HepG2 (cell line): ENCODE measurements around the gene CAPN9. TPM values are rescaled to one million over a fixed set of nuclear protein-coding genes. Genes with fewer than 3 reads are reported as not detected.

Source experiments
- BRCA1 ChIP-seq: sonication (generic); formaldehyde crosslinking; IDR thresholded peaks from 2 replicates; pipeline ENCODE4 v1.4.0; 2020; ENCODE audit warnings: missing genetic modification reagents
- CCDC6 ChIP-seq: sonication (generic); formaldehyde crosslinking; IDR thresholded peaks from 2 replicates; pipeline ENCODE4 v1.8.1; 2022; ENCODE audit warnings: mild to moderate bottlenecking, missing genetic modification reagents, moderate library complexity
- CEBPB ChIP-seq: IDR thresholded peaks from 2 replicates; pipeline ENCODE4 v1.6.1; 2011; ENCODE audit warnings: low read depth, low read length, improper control_type of control experiment, borderline replicate concordance
- EZH2 ChIP-seq: conservative IDR thresholded peaks from 2 replicates; pipeline ENCODE4 v1.6.1; 2012; ENCODE audit warnings: mild to moderate bottlenecking, low read depth, low read length, moderate library complexity
- GMEB2 ChIP-seq: IDR thresholded peaks from 2 replicates; pipeline ENCODE4 v1.6.1; 2016; ENCODE audit warnings: missing biosample characterization, missing genetic modification reagents, low read depth
- HNF4G ChIP-seq, 2 experiments: sonication (generic) in 1 of 2; formaldehyde crosslinking in 1 of 2; IDR thresholded peaks; 2 replicates each; pipeline versions ENCODE4 v1.4.0 to v1.6.1; 2011 to 2020; ENCODE audit warnings: borderline replicate concordance in 2 of 2, low read depth in 2 of 2, mild to moderate bottlenecking in 2 of 2, low read length in 1 of 2, missing genetic modification reagents in 1 of 2, moderate library complexity in 1 of 2
- HNRNPH1 ChIP-seq: fragments of 200-400 bp; formaldehyde crosslinking; optimal IDR thresholded peaks from 2 replicates; pipeline ENCODE3; 2017; ENCODE audit warnings: mild to moderate bottlenecking, low read depth, low read length
- MED8 ChIP-seq: sonication (generic); formaldehyde crosslinking; IDR thresholded peaks from 2 replicates; pipeline ENCODE4 v1.8.1; 2023; ENCODE audit warnings: mild to moderate bottlenecking, missing genetic modification reagents; ENCODE audit not compliant: insufficient replicate concordance
- MTF1 ChIP-seq: sonication (generic); formaldehyde crosslinking; IDR thresholded peaks from 2 replicates; pipeline ENCODE4 v1.5.0; 2020; ENCODE audit warnings: missing genetic modification reagents
- NFE2L1 ChIP-seq: sonication (generic); formaldehyde crosslinking; IDR thresholded peaks from 2 replicates; pipeline ENCODE4 v1.4.0; 2020; ENCODE audit warnings: missing genetic modification reagents, mild to moderate bottlenecking, borderline replicate concordance
- NFYB ChIP-seq: sonication (generic); formaldehyde crosslinking; IDR thresholded peaks from 2 replicates; pipeline ENCODE4 v1.4.0; 2020; ENCODE audit warnings: missing genetic modification reagents
- SAFB2 ChIP-seq: sonication (generic); formaldehyde crosslinking; IDR thresholded peaks from 2 replicates; pipeline ENCODE4 v1.5.1; 2020; ENCODE audit warnings: missing genetic modification reagents, low read depth, mild to moderate bottlenecking, borderline replicate concordance
- ZNF12 ChIP-seq: sonication (generic); formaldehyde crosslinking; IDR thresholded peaks from 2 replicates; pipeline ENCODE4 v1.5.0; 2020; ENCODE audit warnings: missing genetic modification reagents
- ZNF205 ChIP-seq: IDR thresholded peaks from 2 replicates; pipeline ENCODE4 v1.6.1; 2018; ENCODE audit warnings: missing biosample characterization, missing genetic modification reagents
- ZNF235 ChIP-seq: sonication (generic); formaldehyde crosslinking; IDR thresholded peaks from 2 replicates; pipeline ENCODE4 v1.8.1; 2023; ENCODE audit warnings: mild to moderate bottlenecking, missing genetic modification reagents, borderline replicate concordance
- ZNF652 ChIP-seq: IDR thresholded peaks from 2 replicates; pipeline ENCODE4 v1.6.1; 2016; ENCODE audit warnings: low read depth, borderline replicate concordance
- polyA plus RNA-seq, 8 experiments: library from polyadenylated mRNA; depleted of rRNA in 3 of 8; stranded (reverse) in 7 of 8; unstranded in 1 of 8; fragments of >200 nt; fragmentation: Illumina TruSeq in 4 of 8; extraction: Trizol in 4 of 8; gene quantifications; 2 replicates each; pipeline versions ENCODE4 v1.2.1 to v1.2.3, GENCODE V29; 2011 to 2016; ENCODE audit warnings: low read depth in 4 of 8, missing spikeins in 1 of 8, mixed read lengths in 1 of 8; ENCODE audit not compliant: insufficient read depth in 1 of 8
- total RNA-seq, 5 experiments: library from RNA; depleted of rRNA; stranded (reverse); fragments of >200 nt; fragmentation: Illumina TruSeq; extraction: Trizol; gene quantifications; 2 replicates each; pipeline ENCODE4 v1.2.3, GENCODE V29; 2016; ENCODE audit warnings: low read depth in 1 of 5
- TF ChIP-seq, protein P1 (sequence below): sonication (generic); formaldehyde crosslinking; conservative IDR thresholded peaks from 2 replicates; pipeline ENCODE4 v1.4.0; 2020; ENCODE audit warnings: missing genetic modification reagents
- TF ChIP-seq, protein P2 (sequence below): sonication (generic); formaldehyde crosslinking; IDR thresholded peaks from 2 replicates; pipeline ENCODE4 v1.9.0; 2021; ENCODE audit warnings: missing genetic modification reagents, borderline replicate concordance
- TF ChIP-seq, protein P3 (sequence below): sonication (generic); formaldehyde crosslinking; IDR thresholded peaks from 2 replicates; pipeline ENCODE4 v1.4.0; 2020; ENCODE audit warnings: missing genetic modification reagents, borderline replicate concordance
- TF ChIP-seq, protein P4 (sequence below): sonication (generic); formaldehyde crosslinking; IDR thresholded peaks from 2 replicates; pipeline ENCODE4 v1.4.0; 2020; ENCODE audit warnings: mild to moderate bottlenecking, low read depth, missing genetic modification reagents

CAPN9 gene
- total and polyA plus RNA-seq, 2 of the 13 experiments (the other 11 are each of a cell fraction or from before 2014, with no cell fraction given): 0.04 to 0.31 TPM

DNA sequence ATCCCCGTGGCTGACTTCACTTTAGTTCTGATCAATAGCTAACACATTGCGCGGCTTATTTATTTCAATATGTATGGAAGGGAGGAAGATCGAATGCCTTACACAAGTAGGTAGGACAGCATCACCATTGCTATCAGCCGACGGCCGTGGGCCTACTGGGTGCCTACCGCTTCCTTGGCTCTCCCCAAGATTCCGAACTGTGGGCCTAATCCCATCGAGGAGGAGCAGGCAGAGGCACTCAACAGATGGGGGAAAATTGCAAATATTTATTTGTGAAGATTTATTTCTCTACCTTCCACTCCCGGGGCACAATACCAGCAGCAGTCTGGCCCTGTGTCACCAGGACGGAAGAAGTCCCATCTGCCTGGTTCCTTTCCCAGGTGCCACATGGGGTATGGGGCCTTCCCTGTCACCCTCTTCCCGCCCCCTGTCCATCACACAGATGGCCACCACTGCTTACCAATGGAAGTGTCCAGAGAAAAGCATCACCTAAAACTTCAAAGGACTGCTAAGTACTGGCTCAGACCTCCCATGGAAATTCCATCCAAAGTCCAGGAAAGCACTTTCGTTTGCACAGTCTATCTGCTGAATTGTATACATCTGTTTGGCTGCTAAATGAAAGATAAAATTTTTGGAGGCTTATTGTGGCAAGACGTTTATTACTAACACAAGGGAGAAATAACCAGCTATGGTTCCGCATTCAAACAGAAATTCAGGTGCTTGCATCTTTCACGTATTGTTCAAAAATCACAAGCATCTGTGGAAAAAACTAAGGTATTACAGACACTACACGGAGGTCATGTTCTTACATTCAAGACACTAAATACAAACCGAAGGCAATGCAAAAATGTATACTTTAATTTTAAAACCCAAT, 45.1 kb upstream of the CAPN9 start (continued):
- TF ChIP-seq NFE2L1 (CRISPR knock-in tag): no peak
- TF ChIP-seq, protein P1, sequence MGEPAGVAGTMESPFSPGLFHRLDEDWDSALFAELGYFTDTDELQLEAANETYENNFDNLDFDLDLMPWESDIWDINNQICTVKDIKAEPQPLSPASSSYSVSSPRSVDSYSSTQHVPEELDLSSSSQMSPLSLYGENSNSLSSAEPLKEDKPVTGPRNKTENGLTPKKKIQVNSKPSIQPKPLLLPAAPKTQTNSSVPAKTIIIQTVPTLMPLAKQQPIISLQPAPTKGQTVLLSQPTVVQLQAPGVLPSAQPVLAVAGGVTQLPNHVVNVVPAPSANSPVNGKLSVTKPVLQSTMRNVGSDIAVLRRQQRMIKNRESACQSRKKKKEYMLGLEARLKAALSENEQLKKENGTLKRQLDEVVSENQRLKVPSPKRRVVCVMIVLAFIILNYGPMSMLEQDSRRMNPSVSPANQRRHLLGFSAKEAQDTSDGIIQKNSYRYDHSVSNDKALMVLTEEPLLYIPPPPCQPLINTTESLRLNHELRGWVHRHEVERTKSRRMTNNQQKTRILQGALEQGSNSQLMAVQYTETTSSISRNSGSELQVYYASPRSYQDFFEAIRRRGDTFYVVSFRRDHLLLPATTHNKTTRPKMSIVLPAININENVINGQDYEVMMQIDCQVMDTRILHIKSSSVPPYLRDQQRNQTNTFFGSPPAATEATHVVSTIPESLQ (CRISPR knock-in tag): no peak
- TF ChIP-seq BRCA1 (CRISPR knock-in tag): no peak
- no peak for TF ChIP-seq EZH2
- TF ChIP-seq CCDC6 (CRISPR knock-in tag): no peak
- TF ChIP-seq, protein P2, sequence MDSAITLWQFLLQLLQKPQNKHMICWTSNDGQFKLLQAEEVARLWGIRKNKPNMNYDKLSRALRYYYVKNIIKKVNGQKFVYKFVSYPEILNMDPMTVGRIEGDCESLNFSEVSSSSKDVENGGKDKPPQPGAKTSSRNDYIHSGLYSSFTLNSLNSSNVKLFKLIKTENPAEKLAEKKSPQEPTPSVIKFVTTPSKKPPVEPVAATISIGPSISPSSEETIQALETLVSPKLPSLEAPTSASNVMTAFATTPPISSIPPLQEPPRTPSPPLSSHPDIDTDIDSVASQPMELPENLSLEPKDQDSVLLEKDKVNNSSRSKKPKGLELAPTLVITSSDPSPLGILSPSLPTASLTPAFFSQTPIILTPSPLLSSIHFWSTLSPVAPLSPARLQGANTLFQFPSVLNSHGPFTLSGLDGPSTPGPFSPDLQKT (CRISPR knock-in tag): no peak
- TF ChIP-seq SAFB2: no peak; the same call in 1 of the 2 replicates
- TF ChIP-seq ZNF205 (CRISPR knock-in tag): no peak; the same call in 1 of the 2 replicates
- peak; percentile 87 for TF ChIP-seq NFYB
- TF ChIP-seq GMEB2 (CRISPR knock-in tag): no peak
- TF ChIP-seq HNRNPH1: no peak
- 0 out of 2 replicates have a peak, but pooled peaks have one; percentile 16 for TF ChIP-seq MTF1 (CRISPR knock-in tag)
- TF ChIP-seq ZNF12 (CRISPR knock-in tag): no peak
- TF ChIP-seq MED8 (CRISPR knock-in tag): no peak
- TF ChIP-seq ZNF652 (CRISPR knock-in tag): no peak
- TF ChIP-seq, protein P3, sequence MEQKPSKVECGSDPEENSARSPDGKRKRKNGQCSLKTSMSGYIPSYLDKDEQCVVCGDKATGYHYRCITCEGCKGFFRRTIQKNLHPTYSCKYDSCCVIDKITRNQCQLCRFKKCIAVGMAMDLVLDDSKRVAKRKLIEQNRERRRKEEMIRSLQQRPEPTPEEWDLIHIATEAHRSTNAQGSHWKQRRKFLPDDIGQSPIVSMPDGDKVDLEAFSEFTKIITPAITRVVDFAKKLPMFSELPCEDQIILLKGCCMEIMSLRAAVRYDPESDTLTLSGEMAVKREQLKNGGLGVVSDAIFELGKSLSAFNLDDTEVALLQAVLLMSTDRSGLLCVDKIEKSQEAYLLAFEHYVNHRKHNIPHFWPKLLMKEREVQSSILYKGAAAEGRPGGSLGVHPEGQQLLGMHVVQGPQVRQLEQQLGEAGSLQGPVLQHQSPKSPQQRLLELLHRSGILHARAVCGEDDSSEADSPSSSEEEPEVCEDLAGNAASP (CRISPR knock-in tag): peak; percentile 36; the same call in 1 of the 2 replicates
- no peak for TF ChIP-seq ZNF235
- no peak for TF ChIP-seq CEBPB
- peak; percentile 81 for TF ChIP-seq HNF4G (IDR thresholded peaks at IDR 0.05; ENCODE audit: borderline replicate concordance, low read depth, low read length)
- no peak for TF ChIP-seq HNF4G (CRISPR knock-in tag; IDR thresholded peaks at IDR 0.05; ENCODE audit: borderline replicate concordance, low read depth)
- TF ChIP-seq, protein P4, sequence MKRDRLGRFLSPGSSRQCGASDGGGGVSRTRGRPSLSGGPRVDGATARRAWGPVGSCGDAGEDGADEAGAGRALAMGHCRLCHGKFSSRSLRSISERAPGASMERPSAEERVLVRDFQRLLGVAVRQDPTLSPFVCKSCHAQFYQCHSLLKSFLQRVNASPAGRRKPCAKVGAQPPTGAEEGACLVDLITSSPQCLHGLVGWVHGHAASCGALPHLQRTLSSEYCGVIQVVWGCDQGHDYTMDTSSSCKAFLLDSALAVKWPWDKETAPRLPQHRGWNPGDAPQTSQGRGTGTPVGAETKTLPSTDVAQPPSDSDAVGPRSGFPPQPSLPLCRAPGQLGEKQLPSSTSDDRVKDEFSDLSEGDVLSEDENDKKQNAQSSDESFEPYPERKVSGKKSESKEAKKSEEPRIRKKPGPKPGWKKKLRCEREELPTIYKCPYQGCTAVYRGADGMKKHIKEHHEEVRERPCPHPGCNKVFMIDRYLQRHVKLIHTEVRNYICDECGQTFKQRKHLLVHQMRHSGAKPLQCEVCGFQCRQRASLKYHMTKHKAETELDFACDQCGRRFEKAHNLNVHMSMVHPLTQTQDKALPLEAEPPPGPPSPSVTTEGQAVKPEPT (CRISPR knock-in tag): no peak
